ENCODE results near the gene AUH. TPM values are rescaled to one million over a fixed set of nuclear protein-coding genes. Genes with fewer than 3 reads are reported as not detected.
A peak's percentile ranks its signal among the peaks of the same experiment; 100 is the strongest.

AUH gene
- total and polyA plus RNA-seq, 10 of the 15 experiments (the other 5 are each of a cell fraction or from before 2014, with no cell fraction given), result 1.7 to 7.3 (median 4.6) TPM

DNA sequence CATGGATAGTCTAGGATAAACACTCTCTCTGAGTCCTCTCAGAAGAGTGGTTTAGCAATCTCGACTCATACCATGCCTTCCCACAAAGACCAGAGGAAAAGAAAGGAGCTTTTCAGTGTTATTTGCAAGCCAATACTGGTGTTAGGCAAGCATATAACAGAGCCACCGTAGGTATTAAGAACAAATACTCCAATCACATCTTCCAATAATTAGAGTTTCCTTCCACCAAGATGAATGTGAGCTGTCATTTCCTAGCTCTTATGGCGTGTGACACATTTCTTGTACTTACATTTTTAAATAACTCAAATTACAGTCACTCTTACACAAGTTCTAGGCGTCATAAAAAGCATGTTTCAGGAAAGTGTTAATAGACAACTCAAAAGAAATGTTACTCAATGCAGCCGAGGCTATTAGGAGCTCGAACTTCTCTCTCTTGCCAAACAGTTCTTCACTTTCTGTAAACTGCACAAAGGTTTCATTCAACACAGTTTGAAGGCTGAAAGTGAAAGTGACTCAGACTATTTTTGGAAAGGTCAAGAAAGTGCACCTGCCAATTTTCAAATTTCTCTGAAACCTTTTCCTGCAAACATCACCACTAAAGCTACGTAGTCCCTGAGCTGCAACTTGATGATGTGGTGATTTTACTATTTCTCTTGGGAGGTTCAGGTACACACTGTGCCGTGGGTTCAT, 153.8 kb downstream of the AUH start (continued):
- TF ChIP-seq PAX5 (IDR thresholded peaks at IDR 0.05; ENCODE audit: borderline replicate concordance, low read depth, low read length), result peak; percentile 80; the same call in 1 of the 2 replicates
- TF ChIP-seq, protein P1, sequence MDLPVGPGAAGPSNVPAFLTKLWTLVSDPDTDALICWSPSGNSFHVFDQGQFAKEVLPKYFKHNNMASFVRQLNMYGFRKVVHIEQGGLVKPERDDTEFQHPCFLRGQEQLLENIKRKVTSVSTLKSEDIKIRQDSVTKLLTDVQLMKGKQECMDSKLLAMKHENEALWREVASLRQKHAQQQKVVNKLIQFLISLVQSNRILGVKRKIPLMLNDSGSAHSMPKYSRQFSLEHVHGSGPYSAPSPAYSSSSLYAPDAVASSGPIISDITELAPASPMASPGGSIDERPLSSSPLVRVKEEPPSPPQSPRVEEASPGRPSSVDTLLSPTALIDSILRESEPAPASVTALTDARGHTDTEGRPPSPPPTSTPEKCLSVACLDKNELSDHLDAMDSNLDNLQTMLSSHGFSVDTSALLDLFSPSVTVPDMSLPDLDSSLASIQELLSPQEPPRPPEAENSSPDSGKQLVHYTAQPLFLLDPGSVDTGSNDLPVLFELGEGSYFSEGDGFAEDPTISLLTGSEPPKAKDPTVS (IDR thresholded peaks at IDR 0.05; ENCODE audit: low read depth, low read length), result no peak
- TF ChIP-seq, protein P2, sequence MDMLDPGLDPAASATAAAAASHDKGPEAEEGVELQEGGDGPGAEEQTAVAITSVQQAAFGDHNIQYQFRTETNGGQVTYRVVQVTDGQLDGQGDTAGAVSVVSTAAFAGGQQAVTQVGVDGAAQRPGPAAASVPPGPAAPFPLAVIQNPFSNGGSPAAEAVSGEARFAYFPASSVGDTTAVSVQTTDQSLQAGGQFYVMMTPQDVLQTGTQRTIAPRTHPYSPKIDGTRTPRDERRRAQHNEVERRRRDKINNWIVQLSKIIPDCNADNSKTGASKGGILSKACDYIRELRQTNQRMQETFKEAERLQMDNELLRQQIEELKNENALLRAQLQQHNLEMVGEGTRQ (IDR thresholded peaks at IDR 0.05; ENCODE audit: borderline replicate concordance, low read depth, low read length), result no peak
- no peak for TF ChIP-seq LARP7 (IDR thresholded peaks at IDR 0.05)
- TF ChIP-seq MAX (IDR thresholded peaks at IDR 0.05; ENCODE audit: low read depth, low read length), result no peak
- no peak for TF ChIP-seq SPI1 (IDR thresholded peaks at IDR 0.05; ENCODE audit: borderline replicate concordance, insufficient read depth, low read depth, low read length)
- no peak for TF ChIP-seq POLR2AphosphoS5 (IDR thresholded peaks at IDR 0.05; ENCODE audit: low read length)
- TF ChIP-seq, protein P3, sequence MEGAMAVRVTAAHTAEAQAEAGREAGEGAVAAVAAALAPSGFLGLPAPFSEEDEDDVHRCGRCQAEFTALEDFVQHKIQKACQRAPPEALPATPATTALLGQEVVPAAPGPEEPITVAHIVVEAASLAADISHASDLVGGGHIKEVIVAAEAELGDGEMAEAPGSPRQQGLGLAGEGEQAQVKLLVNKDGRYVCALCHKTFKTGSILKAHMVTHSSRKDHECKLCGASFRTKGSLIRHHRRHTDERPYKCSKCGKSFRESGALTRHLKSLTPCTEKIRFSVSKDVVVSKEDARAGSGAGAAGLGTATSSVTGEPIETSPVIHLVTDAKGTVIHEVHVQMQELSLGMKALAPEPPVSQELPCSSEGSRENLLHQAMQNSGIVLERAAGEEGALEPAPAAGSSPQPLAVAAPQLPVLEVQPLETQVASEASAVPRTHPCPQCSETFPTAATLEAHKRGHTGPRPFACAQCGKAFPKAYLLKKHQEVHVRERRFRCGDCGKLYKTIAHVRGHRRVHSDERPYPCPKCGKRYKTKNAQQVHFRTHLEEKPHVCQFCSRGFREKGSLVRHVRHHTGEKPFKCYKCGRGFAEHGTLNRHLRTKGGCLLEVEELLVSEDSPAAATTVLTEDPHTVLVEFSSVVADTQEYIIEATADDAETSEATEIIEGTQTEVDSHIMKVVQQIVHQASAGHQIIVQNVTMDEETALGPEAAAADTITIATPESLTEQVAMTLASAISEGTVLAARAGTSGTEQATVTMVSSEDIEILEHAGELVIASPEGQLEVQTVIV (IDR thresholded peaks at IDR 0.05; ENCODE audit: borderline replicate concordance, partially characterized antibody), result no peak
- peak; percentile 66 for TF ChIP-seq ZNF24 (IDR thresholded peaks at IDR 0.05)
- peak; percentile 98 for TF ChIP-seq MEF2B (IDR thresholded peaks at IDR 0.05; ENCODE audit: partially characterized antibody, poor library complexity, severe bottlenecking)
- peak; percentile 39; the same call in 1 of the 2 replicates for TF ChIP-seq NR2C1 (IDR thresholded peaks at IDR 0.05)
- TF ChIP-seq MTA3 (IDR thresholded peaks at IDR 0.05; ENCODE audit: borderline replicate concordance, low read length), result peak; percentile 84; the same call in 1 of the 2 replicates
- no peak for TF ChIP-seq HDAC6 (IDR thresholded peaks at IDR 0.05; ENCODE audit: unreplicated experiment)
- TF ChIP-seq FOS (IDR thresholded peaks at IDR 0.05; ENCODE audit: borderline replicate concordance, extremely low read depth, insufficient read length), result no peak
- no peak for TF ChIP-seq ZNF274 (IDR thresholded peaks at IDR 0.05; ENCODE audit: insufficient read depth, insufficient read length)
- peak; percentile 87 for TF ChIP-seq ATF7 (IDR thresholded peaks at IDR 0.05; ENCODE audit: low read depth)
- TF ChIP-seq PML (IDR thresholded peaks at IDR 0.05; ENCODE audit: low read length), result peak; percentile 75
- no peak; the same call in 1 of the 2 replicates for TF ChIP-seq RUNX3 (IDR thresholded peaks at IDR 0.05; ENCODE audit: low read length)
- no peak for TF ChIP-seq YBX1 (IDR thresholded peaks at IDR 0.05)
- no peak for TF ChIP-seq SIN3A (IDR thresholded peaks at IDR 0.05; ENCODE audit: low read depth, low read length)
- no peak for TF ChIP-seq IRF3 (IDR thresholded peaks at IDR 0.05)
